Uterus (tissue), 4 donors: ENCODE measurements around the gene SEZ6. TPM values are rescaled to one million over a fixed set of nuclear protein-coding genes. Genes with fewer than 3 reads are reported as not detected.

Experiments
- DNase-seq, 2 donors: peaks; one replicate each; pipeline ENCODE4 v3.0.0-alpha.2; 2019 to 2020
- H3K27ac ChIP-seq, 2 donors: fragments of 200-600 bp; sonication (generic); 1 replicate in 1 of 2; 2 replicates in 1 of 2; pipeline ENCODE4 v1.5.1; 2016 to 2018
- H3K27me3 ChIP-seq, 2 donors: fragments of 200-600 bp; sonication (generic); one replicate each; pipeline ENCODE4 v1.5.1; 2018 to 2019; ENCODE audit warnings: control low read depth in 1 of 2
- H3K36me3 ChIP-seq, 2 donors: fragments of 200-600 bp; sonication (generic); one replicate each; pipeline ENCODE4 v1.5.1; 2019; ENCODE audit warnings: control low read depth in 1 of 2
- H3K4me1 ChIP-seq, 2 donors: fragments of 200-600 bp; sonication (generic); one replicate each; pipeline ENCODE4 v1.5.1; 2018 to 2019; ENCODE audit warnings: control low read depth in 1 of 2
- H3K4me3 ChIP-seq, 2 donors: fragments of 200-600 bp; sonication (generic); 1 replicate in 1 of 2; 2 replicates in 1 of 2; pipeline ENCODE4 v1.5.1; 2018 to 2019; ENCODE audit warnings: mild to moderate bottlenecking in 1 of 2
- H3K9me3 ChIP-seq, 2 donors: fragments of 200-600 bp; sonication (generic); one replicate each; pipeline ENCODE4 v1.5.1; 2019; ENCODE audit warnings: control low read depth in 1 of 2
- CTCF ChIP-seq, 4 experiments: fragments of 200-600 bp in 2 of 4; fragments of 450-650 bp in 2 of 4; sonication (generic) in 2 of 4; IDR thresholded peaks; one replicate each; pipeline ENCODE4 v1.5.1; 2016 to 2019; ENCODE audit warnings: antibody characterized with exemption in 4 of 4, mild to moderate bottlenecking in 2 of 4, moderate library complexity in 1 of 4
- POLR2A ChIP-seq, 2 donors: fragments of 450-650 bp; IDR thresholded peaks; one replicate each; pipeline ENCODE4 v1.6.1; 2016; ENCODE audit warnings: antibody characterized with exemption in 2 of 2, mild to moderate bottlenecking in 1 of 2, moderate library complexity in 1 of 2
- intact Hi-C: fragments of 100-400 bp; cut with DNase I; formaldehyde crosslinking; loops from one replicate; pipeline ENCODE4 v1.15.1; 2023; ENCODE audit warnings: low total_unique reads
- total RNA-seq, 4 donors: library from RNA; depleted of rRNA in 3 of 4; stranded (reverse); fragments of >200 nt in 3 of 4; gene quantifications; one replicate each; pipeline versions ENCODE4 v1.1.0 to v1.2.4, GENCODE V29; 2014 to 2023
- donor health status: DM: yes; HTN: yes; CAD: no.

The SEZ6 gene
- total RNA-seq, 4 donors from 2014 or later, result 0.07 TPM; not detected in 3

GRCh38 chr17:28961391-28961790, 44.4 kb downstream of the SEZ6 start:
- Histone ChIP-seq H3K9me3 (no peaks in the 10 kb centered on the region), H3K4me3 (no peak overlapping the region), H3K36me3 (no peaks in the 10 kb centered on the region), H3K27me3 (no peaks in the 10 kb centered on the region), H3K27ac (no peak overlapping the region), H3K4me1 (no peaks in the 10 kb centered on the region)
- intact Hi-C loops, result loop anchor here (5.0 kb wide), 1 partner anchor 156 kb away; no protein-coding TSS in a partner anchor
- TF ChIP-seq POLR2A (IDR thresholded peaks at IDR 0.05) (no peak), CTCF (IDR thresholded peaks at IDR 0.05) (no peak)
- no peak for DNase-seq

GRCh38 chr17:28960256-28961061, 45.4 kb downstream of the SEZ6 start:
- no peaks in the 10 kb centered on the region for H3K9me3 ChIP-seq
- no peak overlapping the region for H3K27ac ChIP-seq
- TF ChIP-seq CTCF (IDR thresholded peaks at IDR 0.05), result no peak
- TF ChIP-seq POLR2A (IDR thresholded peaks at IDR 0.05), result no peak
- intact Hi-C loops, result loop anchor here (5.0 kb wide), 1 partner anchor 157 kb away; no protein-coding TSS in a partner anchor
- no peaks in the 10 kb centered on the region for H3K36me3 ChIP-seq
- DNase-seq, result no peak
- no peaks in the 10 kb centered on the region for H3K27me3 ChIP-seq
- no peak overlapping the region for H3K4me3 ChIP-seq
- H3K4me1 ChIP-seq, result no peaks in the 10 kb centered on the region

GRCh38 chr17:28959471-28959871, 46.4 kb downstream of the SEZ6 start:
- H3K27ac ChIP-seq, result no peak overlapping the region
- no peak overlapping the region for H3K4me3 ChIP-seq
- H3K9me3 ChIP-seq, result no peaks in the 10 kb centered on the region
- H3K4me1 ChIP-seq, result no peaks in the 10 kb centered on the region
- TF ChIP-seq POLR2A (IDR thresholded peaks at IDR 0.05), result no peak
- no peaks in the 10 kb centered on the region for H3K36me3 ChIP-seq
- no peak for DNase-seq
- intact Hi-C loops, result no loop called here
- no peaks in the 10 kb centered on the region for H3K27me3 ChIP-seq

- no peak for DNase-seq
- TF ChIP-seq POLR2A (IDR thresholded peaks at IDR 0.05), result no peak
- no peak for TF ChIP-seq CTCF (IDR thresholded peaks at IDR 0.05)
- Histone ChIP-seq H3K4me1 (no peaks in the 10 kb centered on the region), H3K9me3 (no peaks in the 10 kb centered on the region), H3K27me3 (no peaks in the 10 kb centered on the region), H3K36me3 (no peaks in the 10 kb centered on the region), H3K27ac (no peak overlapping the region), H3K4me3 (no peak overlapping the region)
- intact Hi-C loops, result no loop called here
These were observed 46.9 kb downstream of the SEZ6 start for GRCh38 chr17:28958820-28959455.

GRCh38 chr17:28957992-28958355, 47.9 kb downstream of the SEZ6 start:
- Histone ChIP-seq H3K27ac (no peak overlapping the region), H3K27me3 (no peaks in the 10 kb centered on the region), H3K4me3 (no peak overlapping the region), H3K4me1 (no peaks in the 10 kb centered on the region), H3K36me3 (no peaks in the 10 kb centered on the region), H3K9me3 (no peaks in the 10 kb centered on the region)
- intact Hi-C loops, result no loop called here
- DNase-seq, result no peak
- TF ChIP-seq POLR2A (IDR thresholded peaks at IDR 0.05) (no peak), CTCF (IDR thresholded peaks at IDR 0.05) (no peak)
